ENCODE measurements around the gene RAET1E. TPM values are rescaled to one million over a fixed set of nuclear protein-coding genes. Genes with fewer than 3 reads are reported as not detected.

The RAET1E gene
- total and polyA plus RNA-seq, 7 donors: 0.15 to 0.33 TPM; not detected in 5

GRCh38 chr6:149869275-149869892 is 28.5 kb downstream of the RAET1E start:
- intact Hi-C loops (cut with DNase I): no loop called here
- H3K36me3 ChIP-seq: no peaks in the 10 kb centered on the region
- 73 to 86% methylated on average over 10 of the region's 10 CpGs for WGBS, 2 donors
- no peak for DNase-seq
- no peaks in the 10 kb centered on the region for H3K27me3 ChIP-seq
- H3K9me3 ChIP-seq: peaks cover 0 to 4% (median 0%) of the 10 kb centered on the region in 4 donors
- no peak overlapping the region for H3K4me3 ChIP-seq
- peaks cover 0 to 8% (median 6%) of the 10 kb centered on the region in 4 donors for H3K4me1 ChIP-seq
- no peak for TF ChIP-seq POLR2A (IDR thresholded peaks at IDR 0.05)
- no peak for TF ChIP-seq EP300 (IDR thresholded peaks at IDR 0.05)
- TF ChIP-seq POLR2AphosphoS5 (IDR thresholded peaks at IDR 0.05): no peak
- no peak for TF ChIP-seq CTCF (IDR thresholded peaks at IDR 0.05)
- H3K27ac ChIP-seq: no peak overlapping the region

DNA sequence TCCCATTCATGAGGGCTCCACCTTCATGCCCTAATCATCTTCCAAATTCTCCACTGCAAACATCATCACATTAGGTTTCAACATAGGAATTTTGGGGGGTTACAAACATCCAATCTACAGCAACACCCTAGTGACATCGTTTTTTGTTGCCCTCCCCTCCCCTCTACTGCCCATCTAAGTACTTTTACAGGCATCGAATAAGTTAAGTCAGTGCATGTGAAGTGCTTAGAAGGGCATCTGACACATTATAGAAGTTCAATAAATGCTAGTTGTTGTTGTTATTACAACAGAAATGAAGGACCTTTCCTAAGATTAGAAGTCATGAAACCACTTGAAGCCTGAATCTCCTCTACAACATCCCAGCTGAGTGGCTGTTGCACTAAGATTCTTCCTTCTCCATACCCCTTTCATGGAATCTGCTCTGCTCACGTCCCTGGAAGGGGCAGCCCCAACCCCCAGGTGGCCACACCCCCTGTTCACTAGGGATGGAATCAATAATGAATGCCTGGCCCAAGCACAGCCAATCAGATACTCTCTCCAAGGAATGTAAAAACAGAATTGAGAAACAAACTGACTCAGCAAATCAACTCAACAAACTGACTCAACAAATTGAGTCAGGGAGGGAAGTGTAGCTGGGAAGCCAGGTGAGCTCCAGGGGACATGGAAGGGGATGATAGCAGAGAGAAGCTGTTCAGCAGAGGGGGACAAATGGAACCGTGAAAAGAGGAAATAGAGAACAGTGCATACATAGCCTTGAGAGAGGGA is 29.9 kb downstream of the RAET1E start:
- no peaks in the 10 kb centered on the region for H3K36me3 ChIP-seq
- H3K9me3 ChIP-seq: peaks cover 0 to 4% (median 0%) of the 10 kb centered on the region in 4 donors
- 65 to 69% methylated on average over 4 of the region's 4 CpGs for WGBS, 2 donors
- H3K4me3 ChIP-seq: no peak overlapping the region
- TF ChIP-seq EP300 (IDR thresholded peaks at IDR 0.05) (no peak), POLR2A (IDR thresholded peaks at IDR 0.05) (no peak), POLR2AphosphoS5 (IDR thresholded peaks at IDR 0.05) (no peak), CTCF (IDR thresholded peaks at IDR 0.05) (no peak)
- no peaks in the 10 kb centered on the region for H3K27me3 ChIP-seq
- H3K27ac ChIP-seq: no peak overlapping the region
- H3K4me1 ChIP-seq: peaks cover 0 to 10% (median 7%) of the 10 kb centered on the region in 4 donors
- intact Hi-C loops (cut with DNase I): no loop called here
- no peak for DNase-seq

- 10 to 16% methylated on average over 23 of the region's 23 CpGs for WGBS, 2 donors
- intact Hi-C loops (cut with DNase I): loop anchor here (1.0 to 5.0 kb wide), 4 partner anchors 30 to 148 kb away; partner anchors contain the start of gene LATS1
- peak; percentile 85 for DNase-seq
- Histone ChIP-seq H3K4me1 (peaks cover 0 to 29% (median 19%) of the 10 kb centered on the region in 4 donors), H3K27me3 (no peaks in the 10 kb centered on the region), H3K27ac (peak overlapping the region; percentile 90 to 97 (median 94)), H3K4me3 (peak overlapping the region; percentile 30 to 89 (median 72)), H3K9me3 (no peaks in the 10 kb centered on the region), H3K36me3 (no peaks in the 10 kb centered on the region)
- TF ChIP-seq CTCF (IDR thresholded peaks at IDR 0.05) (peak; percentile 19 to 70 (median 56)), POLR2AphosphoS5 (IDR thresholded peaks at IDR 0.05) (no peak)
Observed at GRCh38 chr6:149864578-149865535, 33.1 kb downstream of the RAET1E start.

GRCh38 chr6:149863698-149864577 is 34.0 kb downstream of the RAET1E start, which contains the start of gene LRP11:
LRP11 (minus strand) TSS chr6:149864359; CDS start chr6:149864020, 339 bp downstream.
- peak within 1 kb of the TSS; percentile 30 to 89 (median 72) for H3K4me3 ChIP-seq
- intact Hi-C loops (cut with DNase I): loop anchor here (5.0 kb wide), 1 partner anchor 147 kb away; the partner anchor contains the start of gene LATS1
- DNase-seq: peak; percentile 93
- TF ChIP-seq CTCF (IDR thresholded peaks at IDR 0.05) (no peak), POLR2AphosphoS5 (IDR thresholded peaks at IDR 0.05) (peak; percentile 70 to 87 (median 78)), EP300 (IDR thresholded peaks at IDR 0.05) (no peak), POLR2A (IDR thresholded peaks at IDR 0.05) (no peak)
- H3K27me3 ChIP-seq: no peaks in the 10 kb centered on the region
- WGBS, 2 donors: 0 to 1% methylated on average over 110 of the region's 110 CpGs
- no peaks in the 10 kb centered on the region for H3K9me3 ChIP-seq
- peak within 1 kb of the TSS; percentile 90 to 97 (median 94) for H3K27ac ChIP-seq
- H3K4me1 ChIP-seq: peaks cover 0 to 29% (median 19%) of the 10 kb centered on the region in 4 donors
- H3K36me3 ChIP-seq: no peaks in the 10 kb centered on the region

Measured in sigmoid colon (tissue), 7 donors.